ENCODE data around the gene DAND5.

DNA sequence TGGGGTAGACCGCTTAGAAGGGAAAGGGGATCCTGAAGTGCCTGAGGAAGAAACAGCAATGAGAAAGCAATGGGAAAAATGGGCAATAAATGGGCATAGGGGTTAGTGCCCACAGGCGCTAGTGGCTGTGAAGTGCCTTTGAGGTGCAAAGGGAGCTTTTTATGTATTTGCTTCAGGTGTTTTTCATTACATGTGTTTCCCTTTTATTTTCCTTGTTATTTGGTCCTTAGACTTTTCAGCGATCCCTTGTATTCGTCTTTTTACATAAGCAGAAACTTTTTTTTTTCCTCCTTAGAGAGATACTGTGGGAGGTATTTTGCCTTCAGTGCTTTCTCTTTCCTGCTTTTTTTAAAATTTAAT lies 45.5 kb downstream of the DAND5 start:
- TF ChIP-seq, protein P1, sequence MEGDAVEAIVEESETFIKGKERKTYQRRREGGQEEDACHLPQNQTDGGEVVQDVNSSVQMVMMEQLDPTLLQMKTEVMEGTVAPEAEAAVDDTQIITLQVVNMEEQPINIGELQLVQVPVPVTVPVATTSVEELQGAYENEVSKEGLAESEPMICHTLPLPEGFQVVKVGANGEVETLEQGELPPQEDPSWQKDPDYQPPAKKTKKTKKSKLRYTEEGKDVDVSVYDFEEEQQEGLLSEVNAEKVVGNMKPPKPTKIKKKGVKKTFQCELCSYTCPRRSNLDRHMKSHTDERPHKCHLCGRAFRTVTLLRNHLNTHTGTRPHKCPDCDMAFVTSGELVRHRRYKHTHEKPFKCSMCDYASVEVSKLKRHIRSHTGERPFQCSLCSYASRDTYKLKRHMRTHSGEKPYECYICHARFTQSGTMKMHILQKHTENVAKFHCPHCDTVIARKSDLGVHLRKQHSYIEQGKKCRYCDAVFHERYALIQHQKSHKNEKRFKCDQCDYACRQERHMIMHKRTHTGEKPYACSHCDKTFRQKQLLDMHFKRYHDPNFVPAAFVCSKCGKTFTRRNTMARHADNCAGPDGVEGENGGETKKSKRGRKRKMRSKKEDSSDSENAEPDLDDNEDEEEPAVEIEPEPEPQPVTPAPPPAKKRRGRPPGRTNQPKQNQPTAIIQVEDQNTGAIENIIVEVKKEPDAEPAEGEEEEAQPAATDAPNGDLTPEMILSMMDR (optimal IDR thresholded peaks at IDR 0.05 in 1 of 3, IDR thresholded peaks at IDR 0.05 in 1 of 3, conservative IDR thresholded peaks at IDR 0.05 in 1 of 3; ENCODE audit: extremely low read depth in 1 of 3, insufficient read depth in 2 of 3, low read length in 3 of 3), result no peak
- no peak for TF ChIP-seq EZH2 (IDR thresholded peaks at IDR 0.05; ENCODE audit: low read length)
